Breast epithelium (tissue), 4 donors: ENCODE measurements around the gene RFTN1. TPM values are rescaled to one million over a fixed set of nuclear protein-coding genes. Genes with fewer than 3 reads are reported as not detected.

Source experiments
- DNase-seq, 2 donors: peaks; one replicate each; pipeline ENCODE4 v3.0.0-alpha.2; 2019; ENCODE audit warnings: low spot score in 2 of 2
- H3K27ac ChIP-seq, 2 donors: fragments of 200-600 bp; sonication (generic) in 1 of 2; one replicate each; pipeline ENCODE4 v1.5.1; 2016 to 2019; ENCODE audit warnings: mild to moderate bottlenecking in 1 of 2
- H3K27me3 ChIP-seq, 2 donors: fragments of 200-600 bp; sonication (generic) in 1 of 2; one replicate each; pipeline versions ENCODE4 v1.5.1 to v1.6.0; 2017 to 2019; ENCODE audit warnings: control low read depth in 1 of 2, mild to moderate bottlenecking in 1 of 2
- H3K36me3 ChIP-seq: fragments of 200-600 bp; one replicate; pipeline ENCODE4 v1.5.1; 2019
- H3K4me1 ChIP-seq, 2 donors: fragments of 200-600 bp; sonication (generic); one replicate each; pipeline ENCODE4 v1.5.1; 2016 to 2019; ENCODE audit warnings: control low read depth in 1 of 2
- H3K4me3 ChIP-seq, 3 donors: fragments of 200-600 bp; sonication (generic); 1 replicate in 2 of 3; 2 replicates in 1 of 3; pipeline ENCODE4 v1.5.1; 2016 to 2019; ENCODE audit warnings: mild to moderate bottlenecking in 3 of 3, moderate library complexity in 2 of 3
- H3K9me3 ChIP-seq, 2 donors: fragments of 200-600 bp; sonication (generic) in 1 of 2; one replicate each; pipeline ENCODE4 v1.5.1; 2016 to 2019; ENCODE audit warnings: control low read depth in 1 of 2
- POLR2A ChIP-seq: fragments of 450-650 bp; IDR thresholded peaks from one replicate; pipeline ENCODE4 v1.6.1; 2016; ENCODE audit warnings: antibody characterized with exemption, mild to moderate bottlenecking, moderate library complexity
- POLR2AphosphoS5 ChIP-seq, 3 donors: sonication (generic); formaldehyde crosslinking; IDR thresholded peaks; one replicate each; pipeline ENCODE4 v1.6.1; 2017; ENCODE audit warnings: antibody characterized with exemption in 3 of 3
- intact Hi-C: fragments of 100-400 bp; cut with DNase I; formaldehyde crosslinking; loops from one replicate; pipeline ENCODE4 v1.15.1; 2023; ENCODE audit warnings: low total_unique reads
- total RNA-seq, 3 donors: library from RNA; depleted of rRNA; stranded (reverse); fragments of >200 nt; gene quantifications; one replicate each; pipeline ENCODE4 v1.1.0, GENCODE V29; 2016
- TF ChIP-seq, protein P1 (sequence below), 3 donors: fragments of 450-650 bp; IDR thresholded peaks; one replicate each; pipeline ENCODE4 v1.5.1; 2016 to 2017; ENCODE audit warnings: antibody characterized with exemption in 3 of 3, mild to moderate bottlenecking in 3 of 3, moderate library complexity in 3 of 3

Gene RFTN1
- total RNA-seq, 3 donors from 2014 or later: 13.9 to 108 (median 29.5) TPM

DNA sequence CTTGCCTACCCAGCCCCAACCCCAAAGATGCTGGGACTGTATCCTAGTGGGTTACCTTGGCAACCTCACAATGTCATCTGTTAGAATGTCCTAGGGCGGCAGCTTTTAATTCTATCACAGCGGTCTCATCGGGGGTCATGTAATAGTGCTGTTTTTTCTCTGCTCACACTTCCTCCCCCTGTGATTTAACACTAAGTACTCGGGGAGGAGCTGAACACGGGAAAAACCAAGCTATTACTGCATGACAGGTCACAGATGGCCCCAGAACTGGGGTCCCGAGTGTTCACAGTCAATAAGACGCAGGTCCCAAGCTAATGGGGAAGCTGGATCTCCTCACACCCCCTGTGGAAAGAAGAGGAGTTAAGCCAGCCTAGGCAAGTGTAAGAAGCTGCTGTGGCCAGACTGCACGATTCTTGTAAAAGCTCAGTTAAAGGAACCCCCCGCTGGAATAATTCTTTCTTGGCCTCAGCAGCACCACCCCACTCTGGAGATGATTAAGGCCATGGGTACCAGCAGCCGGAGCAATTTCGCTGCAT, 2.5 kb upstream of the RFTN1 start:
- TF ChIP-seq POLR2A (no peak), POLR2AphosphoS5 (IDR thresholded peaks at IDR 0.05) (no peak)
- TF ChIP-seq, protein P1, sequence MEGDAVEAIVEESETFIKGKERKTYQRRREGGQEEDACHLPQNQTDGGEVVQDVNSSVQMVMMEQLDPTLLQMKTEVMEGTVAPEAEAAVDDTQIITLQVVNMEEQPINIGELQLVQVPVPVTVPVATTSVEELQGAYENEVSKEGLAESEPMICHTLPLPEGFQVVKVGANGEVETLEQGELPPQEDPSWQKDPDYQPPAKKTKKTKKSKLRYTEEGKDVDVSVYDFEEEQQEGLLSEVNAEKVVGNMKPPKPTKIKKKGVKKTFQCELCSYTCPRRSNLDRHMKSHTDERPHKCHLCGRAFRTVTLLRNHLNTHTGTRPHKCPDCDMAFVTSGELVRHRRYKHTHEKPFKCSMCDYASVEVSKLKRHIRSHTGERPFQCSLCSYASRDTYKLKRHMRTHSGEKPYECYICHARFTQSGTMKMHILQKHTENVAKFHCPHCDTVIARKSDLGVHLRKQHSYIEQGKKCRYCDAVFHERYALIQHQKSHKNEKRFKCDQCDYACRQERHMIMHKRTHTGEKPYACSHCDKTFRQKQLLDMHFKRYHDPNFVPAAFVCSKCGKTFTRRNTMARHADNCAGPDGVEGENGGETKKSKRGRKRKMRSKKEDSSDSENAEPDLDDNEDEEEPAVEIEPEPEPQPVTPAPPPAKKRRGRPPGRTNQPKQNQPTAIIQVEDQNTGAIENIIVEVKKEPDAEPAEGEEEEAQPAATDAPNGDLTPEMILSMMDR (IDR thresholded peaks at IDR 0.05): no peak
- no peak overlapping the region for H3K4me3 ChIP-seq
- H3K9me3 ChIP-seq: no peaks in the 10 kb centered on the region
- DNase-seq: no peak
- no peaks in the 10 kb centered on the region for H3K27me3 ChIP-seq
- H3K4me1 ChIP-seq: no peaks in the 10 kb centered on the region
- no peaks in the 10 kb centered on the region for H3K36me3 ChIP-seq
- H3K27ac ChIP-seq: no peak overlapping the region
- intact Hi-C loops: no loop called here

DNA sequence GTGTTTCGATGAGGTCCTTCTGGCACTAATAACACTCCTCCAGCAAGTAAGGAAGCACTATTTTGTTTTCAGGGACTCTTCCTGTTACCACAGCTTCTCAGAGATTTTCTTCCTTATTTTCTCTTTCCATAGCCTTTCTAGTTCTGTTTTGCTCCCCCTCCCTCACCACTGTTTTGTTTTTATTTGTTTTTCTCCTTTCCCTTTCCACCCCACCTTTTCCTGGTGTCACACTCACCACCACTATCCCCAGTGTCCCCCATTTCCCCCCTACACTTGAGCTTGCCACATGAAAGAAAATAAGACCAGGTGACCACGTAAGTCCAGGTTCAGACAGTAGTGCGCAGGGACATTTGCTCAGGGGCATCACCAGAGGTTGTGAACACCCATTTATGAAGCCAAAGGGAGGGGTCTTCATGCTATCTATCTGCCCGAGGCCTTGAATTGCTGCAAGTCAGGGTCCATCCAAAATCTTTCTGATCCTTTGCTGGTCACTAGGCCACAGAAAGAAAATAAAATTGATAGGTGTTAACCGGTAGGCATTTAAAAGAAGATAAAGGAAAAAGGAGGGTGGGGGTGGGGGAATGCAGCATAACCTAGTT, 1.4 kb upstream of the RFTN1 start:
- intact Hi-C loops: no loop called here
- no peaks in the 10 kb centered on the region for H3K9me3 ChIP-seq
- H3K27me3 ChIP-seq: no peaks in the 10 kb centered on the region
- DNase-seq: no peak
- no peaks in the 10 kb centered on the region for H3K4me1 ChIP-seq
- H3K27ac ChIP-seq: no peak overlapping the region
- TF ChIP-seq, protein P1 (IDR thresholded peaks at IDR 0.05): no peak
- no peak for TF ChIP-seq POLR2A
- TF ChIP-seq POLR2AphosphoS5 (IDR thresholded peaks at IDR 0.05): no peak
- H3K4me3 ChIP-seq: no peak overlapping the region
- no peaks in the 10 kb centered on the region for H3K36me3 ChIP-seq

DNA sequence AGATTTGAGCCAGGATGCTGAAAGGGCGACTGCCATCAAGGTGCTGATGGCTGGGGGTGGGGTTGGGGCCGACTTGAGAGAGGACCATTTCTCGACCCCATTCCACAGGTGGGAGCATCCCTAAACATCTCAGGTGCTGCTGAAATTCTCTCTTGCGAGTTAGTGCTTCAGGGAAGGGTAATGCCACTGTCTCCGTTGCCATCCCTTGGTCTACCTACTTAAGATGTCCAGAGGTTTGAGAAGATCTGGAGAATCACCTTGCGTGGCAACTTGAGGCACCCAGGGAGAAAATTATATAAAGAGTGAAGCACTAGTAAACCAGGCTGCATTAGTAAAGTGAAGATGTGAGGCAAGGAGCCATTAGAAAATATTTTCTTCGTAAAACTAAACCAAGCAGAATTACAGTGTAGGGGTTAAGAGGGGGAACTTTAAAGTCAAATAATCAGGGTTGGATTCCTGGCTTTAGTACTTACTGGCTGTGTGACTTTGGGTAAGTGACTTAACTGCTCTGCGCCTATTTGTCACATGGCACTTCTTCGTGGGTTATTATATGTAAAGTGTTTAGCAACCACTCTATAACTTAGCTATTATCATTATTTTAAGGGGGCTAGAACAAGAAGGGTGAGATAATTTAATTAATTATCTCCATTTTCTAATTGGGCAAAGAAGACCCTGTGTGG, 662 bp upstream of the RFTN1 start:
- no peaks in the 10 kb centered on the region for H3K36me3 ChIP-seq
- H3K9me3 ChIP-seq: no peaks in the 10 kb centered on the region
- H3K4me3 ChIP-seq: peak overlapping the region; percentile 64 to 88 (median 86)
- intact Hi-C loops: no loop called here
- no peaks in the 10 kb centered on the region for H3K4me1 ChIP-seq
- peak overlapping the region in 1 of 2 donors; percentile 76 for H3K27ac ChIP-seq
- TF ChIP-seq, protein P1 (IDR thresholded peaks at IDR 0.05): no peak
- no peak for TF ChIP-seq POLR2A
- TF ChIP-seq POLR2AphosphoS5 (IDR thresholded peaks at IDR 0.05): no peak
- no peaks in the 10 kb centered on the region for H3K27me3 ChIP-seq
- no peak for DNase-seq

DNA sequence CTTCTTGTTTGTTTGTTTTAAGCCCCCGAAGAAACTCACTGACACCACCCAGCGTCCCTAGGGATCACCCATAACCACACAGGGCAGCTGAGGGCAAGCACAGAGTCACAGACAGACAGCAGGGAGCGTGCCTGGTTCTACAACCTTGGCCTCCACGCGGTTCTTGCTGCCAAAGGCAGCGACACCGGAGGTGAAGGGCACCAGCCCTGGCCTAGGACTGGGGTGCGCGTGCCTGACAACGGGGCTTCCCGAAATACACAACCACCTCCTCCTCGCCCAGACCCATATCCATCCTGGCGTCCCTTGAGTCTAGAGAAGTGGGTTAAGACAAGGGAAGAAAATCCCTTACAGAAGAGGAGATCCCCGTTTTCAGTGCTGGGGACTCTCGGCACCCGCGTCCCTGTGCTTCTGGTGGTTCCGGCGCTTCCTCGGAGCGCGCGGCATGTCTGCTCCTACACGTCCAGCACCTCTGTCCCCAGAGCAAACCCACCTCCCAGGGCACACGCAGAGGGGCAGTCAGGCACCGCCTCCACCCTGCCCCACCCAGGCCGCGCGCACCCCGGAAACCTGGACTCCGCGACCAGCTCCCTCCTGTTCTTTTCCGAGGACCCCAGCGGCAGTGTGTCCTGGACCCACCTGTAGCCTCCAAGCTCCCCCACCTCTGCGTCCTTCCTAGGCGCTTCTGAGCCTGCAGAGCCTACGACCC, 911 bp downstream of the RFTN1 start:
- intact Hi-C loops: no loop called here
- H3K36me3 ChIP-seq: no peaks in the 10 kb centered on the region
- no peaks in the 10 kb centered on the region for H3K4me1 ChIP-seq
- no peaks in the 10 kb centered on the region for H3K27me3 ChIP-seq
- H3K4me3 ChIP-seq: peak overlapping the region; percentile 64 to 88 (median 86)
- H3K9me3 ChIP-seq: no peaks in the 10 kb centered on the region
- TF ChIP-seq, protein P1 (IDR thresholded peaks at IDR 0.05): no peak
- no peak for TF ChIP-seq POLR2AphosphoS5 (IDR thresholded peaks at IDR 0.05)
- no peak for TF ChIP-seq POLR2A
- peak overlapping the region; percentile 55 to 76 for H3K27ac ChIP-seq
- no peak for DNase-seq
